Uterus (tissue), 4 donors: Measurements from ENCODE around the gene JAKMIP2. TPM values are rescaled to one million over a fixed set of nuclear protein-coding genes. Genes with fewer than 3 reads are reported as not detected.

Source experiments
- DNase-seq, 2 donors: peaks; one replicate each; pipeline ENCODE4 v3.0.0-alpha.2; 2019 to 2020
- H3K27ac ChIP-seq, 2 donors: fragments of 200-600 bp; sonication (generic); 1 replicate in 1 of 2; 2 replicates in 1 of 2; pipeline ENCODE4 v1.5.1; 2016 to 2018
- H3K27me3 ChIP-seq, 2 donors: fragments of 200-600 bp; sonication (generic); one replicate each; pipeline ENCODE4 v1.5.1; 2018 to 2019; ENCODE audit warnings: control low read depth in 1 of 2
- H3K36me3 ChIP-seq, 2 donors: fragments of 200-600 bp; sonication (generic); one replicate each; pipeline ENCODE4 v1.5.1; 2019; ENCODE audit warnings: control low read depth in 1 of 2
- H3K4me1 ChIP-seq, 2 donors: fragments of 200-600 bp; sonication (generic); one replicate each; pipeline ENCODE4 v1.5.1; 2018 to 2019; ENCODE audit warnings: control low read depth in 1 of 2
- H3K4me3 ChIP-seq, 2 donors: fragments of 200-600 bp; sonication (generic); 1 replicate in 1 of 2; 2 replicates in 1 of 2; pipeline ENCODE4 v1.5.1; 2018 to 2019; ENCODE audit warnings: mild to moderate bottlenecking in 1 of 2
- H3K9me3 ChIP-seq, 2 donors: fragments of 200-600 bp; sonication (generic); one replicate each; pipeline ENCODE4 v1.5.1; 2019; ENCODE audit warnings: control low read depth in 1 of 2
- CTCF ChIP-seq, 4 experiments: fragments of 200-600 bp in 2 of 4; fragments of 450-650 bp in 2 of 4; sonication (generic) in 2 of 4; IDR thresholded peaks; one replicate each; pipeline ENCODE4 v1.5.1; 2016 to 2019; ENCODE audit warnings: antibody characterized with exemption in 4 of 4, mild to moderate bottlenecking in 2 of 4, moderate library complexity in 1 of 4
- POLR2A ChIP-seq, 2 donors: fragments of 450-650 bp; IDR thresholded peaks; one replicate each; pipeline ENCODE4 v1.6.1; 2016; ENCODE audit warnings: antibody characterized with exemption in 2 of 2, mild to moderate bottlenecking in 1 of 2, moderate library complexity in 1 of 2
- intact Hi-C: fragments of 100-400 bp; cut with DNase I; formaldehyde crosslinking; loops from one replicate; pipeline ENCODE4 v1.15.1; 2023; ENCODE audit warnings: low total_unique reads
- total RNA-seq, 4 donors: library from RNA; depleted of rRNA in 3 of 4; stranded (reverse); fragments of >200 nt in 3 of 4; gene quantifications; one replicate each; pipeline versions ENCODE4 v1.1.0 to v1.2.4, GENCODE V29; 2014 to 2023
- donor health status: DM: yes; HTN: yes; CAD: no.

JAKMIP2 gene
- total RNA-seq, 4 donors from 2014 or later: 0.29 to 9.3 (median 5.0) TPM

DNA sequence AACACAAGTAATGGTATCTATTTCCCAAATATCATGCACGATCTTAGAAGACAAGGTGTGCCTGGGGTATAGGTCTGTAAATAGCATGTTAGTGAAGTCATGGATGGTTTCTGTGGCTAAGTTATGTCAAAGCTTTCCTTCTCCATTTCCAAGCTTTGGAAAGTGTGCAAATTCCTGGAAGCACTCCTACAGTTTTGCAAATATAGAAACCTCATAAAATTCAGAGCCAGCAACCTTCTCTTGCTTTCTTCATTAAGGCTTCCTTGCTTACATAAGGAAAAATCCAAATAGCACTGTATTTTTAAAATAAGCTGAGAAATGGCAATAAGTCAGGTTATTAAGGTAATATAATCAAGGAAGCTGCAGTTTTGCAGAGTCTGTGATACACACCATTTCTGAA is 138.1 kb downstream of the JAKMIP2 start:
- no peaks in the 10 kb centered on the region for H3K9me3 ChIP-seq
- no peak for DNase-seq
- no peak overlapping the region for H3K27ac ChIP-seq
- no peaks in the 10 kb centered on the region for H3K4me1 ChIP-seq
- intact Hi-C loops: no loop called here
- TF ChIP-seq CTCF (IDR thresholded peaks at IDR 0.05) (no peak), POLR2A (IDR thresholded peaks at IDR 0.05) (no peak)
- no peak overlapping the region for H3K4me3 ChIP-seq
- no peaks in the 10 kb centered on the region for H3K27me3 ChIP-seq
- H3K36me3 ChIP-seq: no peaks in the 10 kb centered on the region

GRCh38 chr5:147643142-147643541 is 139.4 kb downstream of the JAKMIP2 start:
- DNase-seq: no peak
- Histone ChIP-seq H3K4me3 (no peak overlapping the region), H3K27me3 (no peaks in the 10 kb centered on the region), H3K9me3 (no peaks in the 10 kb centered on the region), H3K27ac (no peak overlapping the region), H3K4me1 (no peaks in the 10 kb centered on the region), H3K36me3 (no peaks in the 10 kb centered on the region)
- intact Hi-C loops: no loop called here
- TF ChIP-seq CTCF (IDR thresholded peaks at IDR 0.05) (no peak), POLR2A (IDR thresholded peaks at IDR 0.05) (no peak)

DNA sequence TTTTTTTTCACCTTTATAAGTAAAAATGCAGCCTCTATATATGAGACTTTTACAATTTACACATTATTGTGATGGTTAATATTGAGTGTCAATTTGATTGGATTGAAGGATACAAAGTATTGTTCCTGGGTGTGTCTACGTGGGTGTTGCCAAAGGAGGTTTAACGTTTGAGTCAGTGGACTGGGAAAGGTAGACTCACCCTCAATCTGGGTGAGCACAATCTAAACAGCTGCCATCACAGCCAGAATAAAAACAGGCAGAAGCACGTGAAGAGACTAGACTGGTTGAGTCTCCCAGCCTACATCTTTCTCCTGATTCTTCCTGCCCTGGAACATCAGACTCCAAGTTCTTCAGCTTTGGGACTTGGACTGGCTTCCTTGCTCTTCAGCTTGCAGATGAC is 139.9 kb downstream of the JAKMIP2 start:
- Histone ChIP-seq H3K27ac (no peak overlapping the region), H3K9me3 (no peaks in the 10 kb centered on the region), H3K27me3 (no peaks in the 10 kb centered on the region), H3K36me3 (no peaks in the 10 kb centered on the region), H3K4me1 (no peaks in the 10 kb centered on the region), H3K4me3 (no peak overlapping the region)
- TF ChIP-seq CTCF (IDR thresholded peaks at IDR 0.05): no peak
- no peak for TF ChIP-seq POLR2A (IDR thresholded peaks at IDR 0.05)
- no peak for DNase-seq
- intact Hi-C loops: no loop called here

GRCh38 chr5:147639321-147639720 is 143.2 kb downstream of the JAKMIP2 start:
- no peak for DNase-seq
- intact Hi-C loops: no loop called here
- Histone ChIP-seq H3K27ac (no peak overlapping the region), H3K9me3 (no peaks in the 10 kb centered on the region), H3K36me3 (no peaks in the 10 kb centered on the region), H3K4me1 (no peaks in the 10 kb centered on the region), H3K27me3 (no peaks in the 10 kb centered on the region), H3K4me3 (no peak overlapping the region)
- TF ChIP-seq CTCF (IDR thresholded peaks at IDR 0.05) (no peak), POLR2A (IDR thresholded peaks at IDR 0.05) (no peak)

DNA sequence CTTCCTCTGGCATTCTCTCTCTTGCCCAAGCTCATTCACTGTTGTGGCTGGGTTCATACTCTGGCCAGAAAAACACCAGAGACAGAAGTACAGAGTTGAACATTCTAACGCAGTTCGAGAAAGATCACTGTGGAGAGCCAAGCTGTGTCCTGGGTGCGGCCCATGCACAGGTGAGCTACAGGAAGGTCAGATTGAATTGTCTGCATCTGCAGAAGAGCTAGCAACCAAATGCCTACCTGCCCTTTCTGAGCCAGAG is 145.9 kb downstream of the JAKMIP2 start:
- no peak overlapping the region for H3K4me3 ChIP-seq
- H3K4me1 ChIP-seq: no peaks in the 10 kb centered on the region
- H3K27ac ChIP-seq: no peak overlapping the region
- no peaks in the 10 kb centered on the region for H3K36me3 ChIP-seq
- no peak for DNase-seq
- TF ChIP-seq POLR2A (IDR thresholded peaks at IDR 0.05) (no peak), CTCF (IDR thresholded peaks at IDR 0.05) (no peak)
- intact Hi-C loops: no loop called here
- H3K9me3 ChIP-seq: no peaks in the 10 kb centered on the region
- H3K27me3 ChIP-seq: no peaks in the 10 kb centered on the region
